HG02973 (cell line): Measurements from ENCODE around the gene FAM228A.
"Not testable (repeated sequence)": the region's sequence is repeated elsewhere in the genome, so short reads cannot be mapped to it uniquely, and the experiment has no call there.

Experiments
- ATAC-seq: cut with Tn5 transposase; IDR thresholded peaks from one replicate; pipeline ENCODE4 v1.9.1; 2021; ENCODE audit warnings: moderate library complexity; ENCODE audit not compliant: unreplicated experiment

Gene FAM228A

DNA sequence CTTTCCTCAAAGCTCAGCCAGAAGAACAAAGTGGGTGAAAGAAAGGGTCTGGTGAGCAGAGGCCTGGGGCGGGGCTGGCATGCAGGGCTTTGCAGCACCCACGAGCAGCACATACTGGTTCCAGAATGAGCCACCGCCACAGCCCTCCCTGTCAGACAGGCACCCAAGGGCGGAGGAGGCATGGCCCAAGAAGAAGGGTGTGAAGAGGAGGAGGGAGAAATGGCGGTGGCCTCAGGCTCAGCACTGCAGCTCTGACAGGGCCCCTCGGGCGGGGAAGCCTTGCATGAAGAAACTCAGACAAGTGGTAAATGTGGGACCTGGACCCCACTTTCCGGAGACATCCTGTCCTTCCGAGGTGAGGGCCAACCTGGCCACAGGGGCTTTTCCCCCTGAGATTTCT, 15.7 kb downstream of the FAM228A start:
- ATAC-seq: no peak

DNA sequence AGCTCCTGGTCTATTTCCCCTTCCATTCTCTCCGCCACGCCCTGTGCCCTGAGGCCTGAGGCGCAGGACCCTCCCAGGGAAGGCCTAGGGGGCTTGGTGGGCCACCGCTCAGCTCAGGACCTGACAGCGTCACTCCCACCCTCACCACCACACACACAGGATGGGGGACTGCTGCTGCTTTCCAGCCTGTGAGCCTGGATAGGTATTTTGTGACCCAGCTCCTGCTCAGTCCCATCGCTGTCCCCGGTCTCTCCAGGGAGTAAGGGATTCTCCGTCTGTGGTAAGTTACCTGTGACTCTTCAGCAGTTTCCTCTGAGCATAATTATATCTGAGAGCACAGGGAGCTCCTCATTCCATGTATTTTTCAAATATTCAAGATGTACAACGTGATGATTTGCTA, 16.3 kb downstream of the FAM228A start:
- no peak for ATAC-seq

DNA sequence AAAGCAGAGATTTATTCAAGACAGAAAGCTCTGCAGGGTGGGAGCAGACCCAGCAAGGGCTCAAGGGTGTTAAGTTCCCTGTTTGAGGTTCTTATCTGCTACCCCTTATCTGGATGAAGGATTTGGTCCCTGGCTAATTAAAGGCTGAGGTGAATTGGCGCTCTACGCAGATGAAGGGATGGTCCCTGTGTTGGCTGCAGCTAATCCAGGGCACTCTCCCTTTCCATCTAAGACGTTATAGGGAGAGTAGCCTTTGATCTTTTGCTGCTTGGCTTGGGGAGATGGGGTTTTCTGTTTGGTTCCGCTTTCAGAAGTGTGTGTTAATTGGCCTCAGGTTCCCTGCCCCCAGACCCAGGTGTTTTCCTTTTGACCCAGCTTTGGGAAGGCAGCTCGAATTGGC, 17.0 kb downstream of the FAM228A start:
- ATAC-seq: no peak

DNA sequence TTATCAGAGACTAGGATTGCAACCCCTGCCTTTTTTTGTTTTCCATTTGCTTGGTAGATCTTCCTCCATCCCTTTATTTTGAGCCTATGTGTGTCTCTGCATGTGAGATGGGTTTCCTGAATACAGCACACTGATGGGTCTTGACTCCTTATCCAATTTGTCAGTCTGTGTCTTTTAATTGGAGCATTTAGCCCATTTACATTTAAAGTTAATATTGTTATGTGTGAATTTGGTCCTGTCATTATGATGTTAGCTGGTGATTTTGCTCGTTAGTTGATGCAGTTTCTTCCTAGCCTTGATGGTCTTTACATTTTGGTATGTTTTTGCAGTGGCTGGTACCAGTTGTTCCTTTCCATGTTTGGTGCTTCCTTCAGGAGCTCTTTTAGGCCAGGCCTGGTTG, 22.4 kb downstream of the FAM228A start:
- ATAC-seq: not testable (repeated sequence)

DNA sequence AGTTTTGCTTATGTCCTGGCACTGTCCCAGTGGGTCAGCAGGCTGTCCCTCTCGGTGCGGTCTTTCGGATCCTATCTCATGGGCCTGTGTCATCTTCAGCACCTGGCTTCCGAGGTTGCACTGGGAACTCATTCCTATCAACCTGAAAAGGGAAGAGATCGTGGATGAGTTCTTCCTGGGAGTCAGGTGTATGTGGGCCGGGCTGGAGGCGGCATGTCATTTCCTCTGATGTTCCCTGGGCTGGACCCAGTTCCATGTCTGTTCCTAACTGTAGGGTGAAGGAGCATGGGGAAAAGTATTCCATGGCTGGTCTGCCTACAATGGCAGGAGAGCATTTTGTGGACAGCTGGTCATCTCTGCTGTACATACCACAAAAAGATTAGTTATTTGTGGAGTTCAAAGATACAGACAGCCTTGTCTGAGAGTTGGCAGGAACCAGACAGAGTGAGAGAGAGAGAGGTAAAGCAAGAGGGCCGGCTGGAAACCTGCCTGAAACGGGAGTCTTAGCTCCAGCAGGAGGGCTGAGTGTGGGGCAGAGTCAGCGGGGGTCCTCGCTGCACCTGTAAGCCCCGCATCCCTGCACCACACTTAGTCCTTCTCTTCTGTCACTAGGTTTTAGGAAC, 25.2 kb downstream of the FAM228A start:
- no peak for ATAC-seq

DNA sequence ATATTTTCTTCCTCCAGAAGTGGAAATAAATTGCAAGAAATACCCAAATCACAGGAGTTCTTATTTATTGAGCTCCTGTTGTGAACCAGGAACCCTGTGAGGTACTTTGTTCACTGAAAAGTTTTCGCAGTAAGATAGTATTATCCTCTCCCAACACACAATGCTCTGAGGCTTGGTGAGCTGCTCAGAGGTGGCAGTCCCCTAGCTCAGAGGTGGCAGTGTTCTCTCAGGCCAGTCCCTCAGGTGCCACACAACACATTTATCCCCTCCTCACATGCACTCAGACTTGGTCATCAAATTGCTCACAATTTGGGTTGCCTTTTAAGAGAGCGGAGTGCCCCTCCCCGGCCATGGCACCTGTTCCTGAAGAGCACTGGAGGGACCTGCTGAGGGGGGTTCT, 25.9 kb downstream of the FAM228A start:
- ATAC-seq: no peak

DNA sequence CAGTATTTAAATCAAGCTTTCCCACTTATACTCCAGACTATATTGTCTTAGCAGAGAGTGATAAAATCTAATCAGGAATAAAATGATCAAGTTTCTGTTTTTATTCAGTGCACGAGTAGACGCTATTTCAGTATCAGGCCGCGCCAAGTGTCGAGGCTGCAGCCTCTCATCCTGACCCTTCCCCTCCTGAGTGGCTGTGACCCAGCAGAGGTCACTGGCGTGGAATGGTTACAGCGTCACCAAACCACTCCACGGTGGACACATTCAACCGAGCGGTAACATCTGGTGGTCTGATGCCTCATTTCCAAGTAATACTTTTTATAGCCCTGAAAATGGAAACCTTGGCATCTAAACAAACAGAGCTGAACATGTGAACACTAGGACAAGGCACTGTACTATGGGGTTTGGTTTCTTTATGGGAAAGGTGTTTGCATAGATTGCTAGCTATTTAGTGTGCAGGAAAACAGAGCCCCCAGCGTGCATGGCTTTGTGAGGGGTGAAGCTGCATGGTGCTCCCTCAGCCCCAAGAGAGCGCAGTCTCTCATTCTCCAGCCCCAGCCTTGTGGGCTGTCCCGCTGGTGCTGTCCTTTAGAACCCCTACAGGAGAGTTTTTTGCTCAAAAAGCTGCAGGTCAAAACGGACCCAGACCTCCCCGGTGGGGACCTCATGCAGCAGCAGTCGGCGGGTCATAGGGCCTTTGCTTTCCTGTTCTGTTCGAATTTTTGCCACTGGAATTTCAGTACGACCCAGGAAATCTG, 28.4 kb downstream of the FAM228A start:
- ATAC-seq: no peak

DNA sequence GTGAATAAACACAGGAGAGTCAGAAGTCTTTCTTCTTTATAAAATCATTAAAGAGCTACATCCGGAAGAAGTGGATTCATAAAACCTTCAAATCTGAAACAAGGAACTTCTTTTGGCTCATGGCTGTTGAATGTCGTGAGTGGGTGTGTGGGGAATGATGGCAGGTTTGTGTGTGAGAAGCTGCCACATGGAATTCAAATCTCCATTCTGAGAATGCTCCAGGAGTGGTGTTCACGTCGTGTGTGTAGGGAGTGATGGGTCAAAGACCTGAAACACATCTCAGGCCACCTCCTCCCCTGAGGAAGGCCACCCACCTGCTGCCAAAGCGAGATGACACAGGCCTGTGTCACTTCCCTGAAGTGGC, 28.9 kb downstream of the FAM228A start:
- ATAC-seq: no peak

DNA sequence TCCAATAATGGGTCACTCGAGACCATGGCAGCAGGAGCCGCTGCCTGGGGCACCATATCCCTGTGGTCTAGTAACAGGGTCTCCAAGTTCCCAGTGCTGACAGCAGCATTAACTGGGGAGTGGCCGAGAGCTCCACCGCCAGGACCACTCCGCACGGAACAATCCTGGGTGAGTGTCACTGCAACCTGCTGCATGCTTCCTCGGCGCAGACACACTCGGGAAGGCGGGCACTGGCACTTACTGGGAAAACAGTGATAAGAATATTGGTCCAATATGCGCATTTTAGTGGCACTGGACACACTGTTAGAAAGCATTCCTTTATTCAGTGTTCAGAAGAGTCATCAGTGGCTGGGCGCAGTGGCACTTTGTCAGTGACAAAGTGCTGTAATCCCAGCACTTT, 29.7 kb downstream of the FAM228A start:
- ATAC-seq: no peak

DNA sequence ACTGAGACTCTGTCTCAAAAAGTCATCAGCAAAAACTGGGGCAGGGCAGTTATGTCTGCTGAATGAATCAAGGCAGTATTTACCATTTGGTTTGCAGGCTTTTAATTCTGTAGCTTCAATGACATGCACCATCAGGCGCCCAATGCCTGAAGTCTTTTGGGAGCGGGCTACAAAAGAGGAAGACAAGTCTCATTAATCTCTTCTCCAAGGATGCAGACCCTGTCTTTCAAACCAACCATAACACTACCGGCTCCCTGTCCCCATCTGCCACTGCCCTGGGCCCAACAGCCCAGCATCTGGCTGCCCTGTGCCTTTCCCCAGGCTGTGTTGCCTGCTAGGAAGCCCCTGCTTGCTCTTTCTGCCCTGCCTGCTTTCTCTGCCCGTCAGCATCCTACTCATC, 30.3 kb downstream of the FAM228A start:
- ATAC-seq: no peak

DNA sequence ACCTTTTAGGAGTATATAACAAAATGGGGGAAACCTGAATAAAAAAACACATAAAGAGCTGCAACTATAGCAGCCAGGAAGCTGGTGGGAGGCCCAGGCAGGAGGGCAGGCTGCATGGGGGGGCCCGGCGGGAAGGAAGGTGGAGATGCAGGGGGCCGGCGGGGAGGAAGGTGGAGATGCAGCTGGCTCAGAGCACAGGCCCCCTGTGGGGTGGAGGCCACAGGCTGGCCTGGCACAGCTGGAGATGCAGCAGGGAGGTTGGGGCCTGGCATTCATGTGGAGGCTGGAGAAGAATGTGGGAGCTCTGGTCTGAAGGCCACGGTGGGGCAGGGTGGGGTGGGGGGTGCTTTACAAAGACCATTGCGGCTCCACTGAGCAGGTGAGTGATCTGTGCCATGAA, 31.4 kb downstream of the FAM228A start:
- no peak for ATAC-seq

DNA sequence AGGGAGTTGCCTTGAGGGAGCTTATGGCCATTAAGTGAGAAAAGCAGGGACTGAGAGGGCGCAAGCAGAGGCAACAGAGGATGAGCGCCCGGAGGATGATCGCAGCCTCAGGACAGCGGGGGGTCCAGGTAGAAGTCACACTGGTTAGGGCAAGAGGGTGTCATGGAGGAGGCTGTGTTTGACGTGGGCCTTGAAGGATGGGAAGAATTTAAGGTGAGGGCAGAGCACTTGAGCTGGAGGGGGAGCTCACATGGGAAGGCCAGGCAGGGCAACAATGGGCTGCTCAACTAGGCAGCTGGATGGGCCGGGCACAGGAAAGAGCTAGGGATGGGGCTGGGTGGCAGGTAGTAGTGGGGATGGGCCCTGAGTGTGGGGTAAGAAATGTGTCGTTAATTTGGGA, 31.9 kb downstream of the FAM228A start:
- no peak for ATAC-seq

DNA sequence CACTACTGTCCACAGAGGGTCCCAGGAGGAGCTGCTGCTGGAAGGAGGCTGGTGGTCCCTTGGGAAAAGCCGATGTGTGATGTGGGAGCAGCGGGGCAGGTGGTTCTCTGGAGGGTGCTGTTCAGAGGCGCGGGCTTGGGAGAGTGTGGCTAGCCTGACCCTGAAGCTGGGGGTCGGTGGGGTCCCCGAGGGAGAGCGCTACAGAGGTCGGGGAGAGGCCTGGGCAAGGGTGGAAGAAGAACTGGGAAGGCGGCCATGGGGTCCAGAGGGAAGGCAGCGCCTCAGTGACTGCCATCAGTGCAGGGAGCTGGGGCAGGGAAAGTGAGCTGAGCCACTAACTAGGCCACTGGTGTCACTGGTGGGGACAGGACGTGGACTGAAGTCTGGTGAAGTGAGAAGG, 32.5 kb downstream of the FAM228A start:
- ATAC-seq: no peak

DNA sequence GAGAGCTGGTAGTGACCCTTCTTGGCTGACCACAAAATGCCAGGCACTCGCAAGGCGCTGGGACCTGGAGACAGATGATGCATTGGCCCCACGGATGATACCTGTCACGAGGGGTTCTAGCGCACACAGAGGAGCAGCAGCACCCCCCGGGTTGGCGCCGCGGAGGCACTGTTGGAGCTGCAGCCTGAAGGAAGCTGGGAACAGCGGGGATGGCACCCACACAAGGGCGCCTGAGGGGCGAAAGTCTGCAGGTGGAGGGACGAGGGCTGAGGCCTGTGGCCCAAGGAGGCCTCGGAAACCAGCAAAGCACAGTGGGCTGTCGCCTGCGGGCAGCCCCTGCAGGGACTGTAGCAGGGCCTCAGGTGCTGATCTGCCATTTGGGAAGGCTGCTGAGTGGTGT, 33.6 kb downstream of the FAM228A start:
- no peak for ATAC-seq

DNA sequence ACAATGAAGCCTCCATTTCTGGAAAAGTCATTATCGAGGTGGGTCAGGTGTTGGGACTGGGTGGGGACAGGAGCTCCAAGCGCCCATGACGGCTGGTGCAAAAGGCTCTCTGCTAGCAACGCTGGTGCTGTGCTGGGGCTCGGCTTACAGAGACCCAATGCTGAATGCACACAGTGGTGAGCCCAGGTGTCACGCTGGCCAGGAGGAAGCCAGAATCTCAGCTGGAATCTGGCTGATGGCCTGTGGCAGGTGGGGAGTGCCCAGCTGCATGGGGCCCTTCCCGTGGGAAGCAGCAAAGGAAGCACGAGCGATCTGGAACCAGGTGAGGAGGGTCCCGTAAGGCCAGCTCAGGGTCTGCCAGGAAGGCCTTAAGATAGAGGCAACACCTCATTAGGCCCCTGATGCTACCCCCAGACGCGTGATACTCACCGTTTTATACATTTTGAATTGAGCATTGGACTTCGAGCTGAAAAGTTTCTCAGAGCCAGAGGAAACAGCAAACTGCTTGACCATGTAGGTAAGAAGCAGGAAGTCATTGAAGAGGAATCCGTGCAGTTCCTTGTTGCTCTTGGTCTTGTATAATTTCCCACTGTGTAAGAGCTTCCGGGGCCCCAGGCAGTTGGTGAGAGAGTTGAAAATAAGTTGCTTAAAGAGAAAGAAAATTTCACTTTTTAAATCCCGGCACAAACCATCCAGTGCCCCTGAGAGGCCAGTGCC, 34.7 kb downstream of the FAM228A start:
- no peak for ATAC-seq

DNA sequence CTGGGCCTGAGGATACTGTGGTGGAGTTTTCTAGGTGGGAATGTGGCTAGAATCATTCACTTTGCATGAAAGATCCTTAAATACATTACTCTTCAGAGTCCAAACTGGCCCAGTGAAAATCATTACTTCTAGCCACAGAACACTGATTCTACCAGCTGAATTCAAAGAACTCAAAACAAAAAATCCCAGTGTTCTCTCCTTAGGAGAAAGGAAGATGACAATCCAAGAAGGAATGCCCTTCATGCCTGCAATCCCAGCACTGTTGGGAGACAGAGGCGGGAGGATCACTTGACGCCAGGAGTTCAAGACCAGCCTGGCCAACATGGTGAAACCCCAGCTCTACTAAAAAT, 35.2 kb downstream of the FAM228A start:
- ATAC-seq: no peak

DNA sequence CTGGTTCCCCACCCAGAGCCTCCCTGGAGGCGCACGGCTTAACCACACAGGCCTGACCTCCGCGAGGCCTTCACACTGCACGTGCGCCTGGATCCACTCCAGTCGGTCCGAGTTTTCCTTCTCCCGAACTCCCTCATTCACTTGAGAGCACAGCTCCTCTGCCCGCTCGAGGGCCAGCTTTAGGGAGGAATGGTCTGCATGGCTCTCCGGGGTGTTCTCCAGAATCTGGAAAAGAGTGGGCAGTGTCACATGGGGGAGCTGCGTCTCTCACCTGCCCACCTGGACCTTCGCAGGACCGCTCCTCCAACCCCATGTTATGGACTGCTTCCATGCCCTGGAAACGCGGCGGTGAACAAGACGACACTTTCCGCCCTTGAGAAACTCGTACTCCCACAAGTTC, 35.9 kb downstream of the FAM228A start:
- no peak for ATAC-seq

DNA sequence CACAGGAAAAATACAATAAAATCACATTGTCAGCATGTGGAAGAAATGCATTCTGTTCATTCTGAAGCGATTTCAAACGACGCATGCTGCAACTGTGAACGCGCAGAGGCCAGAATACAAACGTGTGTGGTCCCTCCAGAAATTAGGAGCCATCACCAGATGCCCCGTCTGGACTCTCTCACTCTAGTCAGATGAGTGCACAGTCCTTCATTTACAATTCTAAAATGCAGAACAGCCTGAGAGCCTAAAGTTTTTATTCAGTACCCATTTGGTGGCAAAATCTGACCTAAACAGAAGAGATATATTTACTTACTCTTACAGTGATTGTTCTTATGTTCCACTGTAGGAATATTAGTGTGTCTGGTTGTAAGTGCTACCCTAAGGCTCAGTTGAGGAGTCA, 36.6 kb downstream of the FAM228A start:
- ATAC-seq: no peak

DNA sequence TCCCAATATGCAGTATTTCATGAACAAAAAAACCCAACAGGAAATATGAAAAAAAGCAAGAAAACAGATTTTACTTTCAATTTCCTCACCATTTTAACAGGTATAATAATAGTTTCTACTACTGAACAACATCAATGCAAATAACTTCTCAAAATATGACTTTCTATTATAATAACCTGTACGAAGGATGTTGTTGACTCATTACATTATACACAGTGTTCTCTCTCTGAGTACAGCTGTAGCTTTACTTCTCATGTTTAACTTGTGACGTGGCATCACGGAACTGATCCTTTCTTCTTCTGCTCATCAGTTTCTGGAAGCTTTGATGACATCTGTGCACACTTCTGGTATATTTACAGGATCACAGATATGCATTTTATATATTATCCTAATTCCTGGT, 40.0 kb downstream of the FAM228A start:
- peak; percentile 96 for ATAC-seq

DNA sequence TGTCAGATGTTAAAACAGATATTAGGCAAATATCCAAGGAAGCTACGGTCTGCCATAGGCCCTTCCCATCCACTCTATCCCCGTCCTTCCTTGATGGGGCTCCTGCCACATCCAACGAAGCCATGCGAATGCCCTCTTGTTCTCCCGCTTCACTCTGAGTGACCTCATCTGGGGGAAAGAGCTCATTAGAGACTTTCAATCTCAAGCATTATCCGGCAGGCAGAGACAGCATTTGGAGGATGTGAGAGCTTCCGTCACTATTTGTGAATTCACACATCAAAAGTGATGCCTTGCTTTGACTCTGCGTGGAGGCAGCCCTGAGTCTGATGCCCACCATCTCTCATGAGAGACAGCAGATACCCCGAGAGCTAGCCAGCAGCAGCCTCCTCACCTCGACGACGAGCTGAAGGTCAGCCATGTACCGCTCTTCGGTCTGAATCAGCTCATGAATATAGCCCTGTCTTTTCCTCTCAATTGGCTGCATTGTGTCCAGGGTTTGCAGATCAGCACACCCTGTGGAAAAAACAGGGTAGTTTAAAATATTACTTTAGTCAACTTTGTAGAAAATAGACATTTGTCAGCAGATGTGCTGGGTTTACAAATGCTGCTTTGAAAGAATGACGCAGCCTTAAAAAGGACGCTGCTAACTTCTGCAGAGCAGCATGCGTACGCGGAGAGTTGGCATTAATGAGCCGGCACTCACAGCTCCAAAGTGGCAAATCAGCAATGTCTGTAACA, 45.9 kb downstream of the FAM228A start:
- ATAC-seq: no peak

DNA sequence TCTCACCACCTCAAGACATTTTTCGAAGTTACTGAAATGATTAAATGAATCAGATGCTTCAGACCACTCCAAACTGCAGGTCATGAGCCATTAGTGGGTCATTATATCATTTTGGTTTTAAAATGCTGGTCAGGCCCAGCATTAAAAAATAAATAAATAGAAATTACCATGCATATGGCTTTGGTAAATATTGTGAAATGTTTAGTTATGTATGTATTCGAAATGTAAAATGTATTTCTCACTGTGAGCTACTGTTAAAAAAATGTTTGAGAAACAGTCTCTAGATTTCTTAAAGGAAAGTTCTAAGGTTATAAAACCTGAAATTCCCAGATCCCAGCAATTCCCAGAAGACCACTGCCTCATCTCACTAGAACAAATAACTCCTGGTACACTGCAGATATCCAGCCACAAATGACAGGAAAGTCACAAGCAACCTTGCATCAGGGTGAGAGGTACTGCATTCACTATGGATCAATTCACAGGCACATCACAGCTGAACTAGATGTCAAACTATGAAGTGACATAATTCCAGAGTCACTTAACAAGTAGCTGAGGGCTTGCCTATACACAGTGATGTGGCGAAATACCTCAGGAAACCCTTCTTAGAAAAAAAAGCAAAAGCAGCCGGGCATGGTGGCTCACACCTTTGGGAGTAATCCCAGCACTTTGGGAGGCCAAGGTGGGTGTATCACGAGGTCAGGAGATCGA, 46.6 kb downstream of the FAM228A start:
- no peak for ATAC-seq
